ENCODE data around the gene VCAN. TPM values are rescaled to one million over a fixed set of nuclear protein-coding genes. Genes with fewer than 3 reads are reported as not detected.
"Not testable (repeated sequence)": the region's sequence is repeated elsewhere in the genome, so short reads cannot be mapped to it uniquely, and the experiment has no call there.

VCAN gene
- total RNA-seq, 1 donor from 2014 or later = 71.2 TPM

DNA sequence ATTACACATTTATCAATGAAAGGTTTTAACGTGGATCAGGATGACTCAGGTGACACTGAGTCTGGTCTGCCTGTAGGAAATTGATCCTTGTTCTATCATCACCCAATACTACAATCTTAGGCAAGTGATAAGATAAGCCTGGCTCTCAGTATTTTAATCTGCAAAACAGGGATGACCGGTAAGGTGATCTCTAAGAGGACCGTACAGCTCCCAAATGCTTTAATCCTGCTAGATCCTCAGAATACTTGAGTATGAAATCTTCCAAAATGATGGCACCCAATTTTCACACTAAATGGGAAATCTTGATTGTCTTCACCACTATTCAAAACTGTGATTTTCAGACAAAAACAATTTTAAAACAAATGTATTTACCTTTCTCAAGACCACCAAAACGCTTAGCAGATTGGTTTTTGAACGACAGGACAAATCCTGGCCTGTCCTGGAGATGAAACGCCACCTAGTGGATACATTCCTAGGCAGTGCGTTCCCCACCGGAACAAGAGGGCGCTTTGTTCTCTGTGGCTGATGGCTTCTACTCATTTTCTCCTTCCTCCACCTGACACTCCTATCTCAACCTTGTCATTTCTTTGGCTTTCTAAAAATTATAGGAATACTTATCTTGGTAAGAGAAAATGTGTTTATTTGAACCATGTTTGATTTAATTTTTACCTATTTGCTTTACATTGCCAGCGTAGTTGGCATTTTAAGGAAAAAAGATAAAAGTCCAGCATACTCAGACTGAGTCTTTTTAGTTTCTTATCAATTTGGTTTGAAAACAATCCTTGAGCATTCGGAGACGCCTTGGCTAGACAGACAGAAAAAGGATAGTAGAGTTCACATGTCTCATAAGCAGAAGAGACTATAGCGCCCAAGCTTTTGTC lies 41.2 kb upstream of the VCAN start:
- Histone ChIP-seq H3K27me3 (no peaks in the 10 kb centered on the region), H3K9me3 (no peaks in the 10 kb centered on the region), H3K36me3 (no peaks in the 10 kb centered on the region), H3K4me3 (no peak overlapping the region), H3K4me1 (no peaks in the 10 kb centered on the region), H3K27ac (no peak overlapping the region)
- intact Hi-C loops (cut with DNase I) = no loop called here
- TF ChIP-seq, protein P1, sequence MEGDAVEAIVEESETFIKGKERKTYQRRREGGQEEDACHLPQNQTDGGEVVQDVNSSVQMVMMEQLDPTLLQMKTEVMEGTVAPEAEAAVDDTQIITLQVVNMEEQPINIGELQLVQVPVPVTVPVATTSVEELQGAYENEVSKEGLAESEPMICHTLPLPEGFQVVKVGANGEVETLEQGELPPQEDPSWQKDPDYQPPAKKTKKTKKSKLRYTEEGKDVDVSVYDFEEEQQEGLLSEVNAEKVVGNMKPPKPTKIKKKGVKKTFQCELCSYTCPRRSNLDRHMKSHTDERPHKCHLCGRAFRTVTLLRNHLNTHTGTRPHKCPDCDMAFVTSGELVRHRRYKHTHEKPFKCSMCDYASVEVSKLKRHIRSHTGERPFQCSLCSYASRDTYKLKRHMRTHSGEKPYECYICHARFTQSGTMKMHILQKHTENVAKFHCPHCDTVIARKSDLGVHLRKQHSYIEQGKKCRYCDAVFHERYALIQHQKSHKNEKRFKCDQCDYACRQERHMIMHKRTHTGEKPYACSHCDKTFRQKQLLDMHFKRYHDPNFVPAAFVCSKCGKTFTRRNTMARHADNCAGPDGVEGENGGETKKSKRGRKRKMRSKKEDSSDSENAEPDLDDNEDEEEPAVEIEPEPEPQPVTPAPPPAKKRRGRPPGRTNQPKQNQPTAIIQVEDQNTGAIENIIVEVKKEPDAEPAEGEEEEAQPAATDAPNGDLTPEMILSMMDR (IDR thresholded peaks at IDR 0.05) = peak; percentile 38 to 72 (median 49)
- no peak for TF ChIP-seq POLR2A (IDR thresholded peaks at IDR 0.05)
- no peak for DNase-seq (ENCODE audit: extremely low spot score in 2 of 2)

DNA sequence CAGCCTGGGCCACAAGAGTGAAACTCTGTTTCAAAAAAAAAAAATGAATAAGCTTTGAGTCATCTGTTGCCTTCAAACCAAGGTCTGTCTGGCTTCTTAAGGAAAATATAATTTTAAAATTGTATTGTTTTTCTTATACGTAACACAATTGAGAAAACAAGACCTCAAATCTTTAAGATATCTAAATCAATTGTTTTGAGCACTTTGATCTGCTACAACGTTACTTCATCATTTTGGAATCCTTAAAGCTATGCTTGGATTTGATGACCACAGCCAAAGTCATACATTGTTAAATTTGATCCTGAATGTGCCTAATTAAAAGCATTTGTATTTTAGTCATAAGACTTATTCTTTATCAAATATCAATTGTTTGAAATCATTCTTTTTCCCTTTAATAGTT lies 37.7 kb upstream of the VCAN start:
- intact Hi-C loops (cut with DNase I) = no loop called here
- no peaks in the 10 kb centered on the region for H3K27me3 ChIP-seq
- TF ChIP-seq POLR2A (IDR thresholded peaks at IDR 0.05) = no peak
- TF ChIP-seq, protein P1 (IDR thresholded peaks at IDR 0.05) = no peak
- TF ChIP-seq POLR2AphosphoS5 (IDR thresholded peaks at IDR 0.05; ENCODE audit: insufficient read depth in 1 of 2, low read depth in 1 of 2) = no peak

DNA sequence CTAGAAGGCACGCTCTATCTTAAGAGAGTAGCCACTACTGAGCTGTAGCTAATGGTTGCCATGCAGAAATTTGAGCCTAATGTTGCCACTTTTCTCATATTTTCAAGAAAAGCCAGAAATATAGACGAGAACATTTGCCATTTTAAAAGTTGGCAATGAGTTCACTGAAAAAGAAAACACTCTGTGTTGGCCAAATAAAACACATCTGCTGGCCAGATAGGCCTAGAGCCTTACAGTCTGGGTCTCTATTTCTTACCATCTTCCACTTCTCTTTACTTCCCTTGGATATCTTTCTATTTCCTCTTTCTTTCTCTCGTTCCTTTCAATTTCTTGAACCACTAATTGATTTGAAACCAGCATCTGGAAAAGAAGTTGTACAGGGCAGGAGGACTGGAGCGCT lies 36.6 kb upstream of the VCAN start:
- TF ChIP-seq, protein P1 (IDR thresholded peaks at IDR 0.05) = no peak
- TF ChIP-seq POLR2AphosphoS5 (IDR thresholded peaks at IDR 0.05; ENCODE audit: insufficient read depth in 1 of 2, low read depth in 1 of 2) (no peak), POLR2A (IDR thresholded peaks at IDR 0.05) (no peak)
- no peak for DNase-seq (ENCODE audit: extremely low spot score in 2 of 2)
- intact Hi-C loops (cut with DNase I) = no loop called here

More for the DNA sequence above, 37.7 kb upstream of the VCAN start:
- no peak for DNase-seq (ENCODE audit: extremely low spot score in 2 of 2)
- H3K27ac ChIP-seq = no peak overlapping the region
- H3K9me3 ChIP-seq = no peaks in the 10 kb centered on the region
- H3K4me1 ChIP-seq = no peaks in the 10 kb centered on the region
- no peak overlapping the region for H3K4me3 ChIP-seq
- H3K36me3 ChIP-seq = no peaks in the 10 kb centered on the region

DNA sequence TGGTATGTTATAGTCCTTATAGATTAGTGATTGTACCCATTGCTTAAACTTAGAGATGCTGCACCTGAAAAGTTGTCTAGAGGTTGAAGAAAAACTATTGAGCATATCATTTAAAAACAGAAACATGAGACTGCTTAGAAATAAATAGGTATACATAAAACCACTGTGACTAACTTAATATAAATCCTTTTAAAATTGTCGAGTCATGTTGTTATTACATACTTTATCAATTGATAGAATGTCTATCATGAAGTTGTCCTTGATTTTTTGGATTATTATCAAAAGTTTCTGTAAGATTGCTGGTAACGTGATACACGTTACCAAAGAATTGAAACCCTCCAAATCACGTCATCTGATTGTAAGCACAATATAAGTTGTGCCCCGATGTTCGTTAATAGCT lies 35.3 kb upstream of the VCAN start:
- no peak overlapping the region for H3K4me3 ChIP-seq
- no peaks in the 10 kb centered on the region for H3K9me3 ChIP-seq
- H3K36me3 ChIP-seq = no peaks in the 10 kb centered on the region
- TF ChIP-seq POLR2AphosphoS5 (IDR thresholded peaks at IDR 0.05; ENCODE audit: insufficient read depth in 1 of 2, low read depth in 1 of 2) (no peak), POLR2A (IDR thresholded peaks at IDR 0.05) (no peak)
- TF ChIP-seq, protein P1 (IDR thresholded peaks at IDR 0.05) = no peak
- no peaks in the 10 kb centered on the region for H3K4me1 ChIP-seq
- no peak overlapping the region for H3K27ac ChIP-seq
- no peaks in the 10 kb centered on the region for H3K27me3 ChIP-seq
- intact Hi-C loops (cut with DNase I) = no loop called here
- DNase-seq (ENCODE audit: extremely low spot score in 2 of 2) = no peak

More for the DNA sequence above, 36.6 kb upstream of the VCAN start:
- Histone ChIP-seq H3K4me1 (no peaks in the 10 kb centered on the region), H3K4me3 (no peak overlapping the region), H3K36me3 (no peaks in the 10 kb centered on the region), H3K27ac (no peak overlapping the region), H3K27me3 (no peaks in the 10 kb centered on the region), H3K9me3 (no peaks in the 10 kb centered on the region)

DNA sequence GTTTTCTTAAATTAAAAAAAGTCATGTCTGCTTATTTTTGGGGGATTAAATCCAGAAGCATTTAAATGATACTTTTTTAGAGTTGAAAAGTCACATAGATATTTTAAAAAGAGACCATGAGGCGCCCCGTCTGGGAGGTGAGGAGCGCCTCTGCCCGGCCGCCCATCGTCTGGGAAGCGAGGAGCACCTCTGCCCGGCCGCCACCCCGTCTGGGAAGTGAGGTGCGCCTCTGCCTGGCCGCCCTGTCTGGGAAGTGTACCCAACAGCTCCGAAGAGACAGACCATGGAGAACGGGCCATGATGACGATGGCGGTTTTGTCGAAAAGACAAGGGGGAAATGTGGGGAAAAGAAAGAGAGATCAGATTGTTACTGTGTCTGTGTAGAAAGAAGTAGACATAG lies 33.8 kb upstream of the VCAN start:
- H3K4me1 ChIP-seq; DNase-seq (ENCODE audit: extremely low spot score in 2 of 2); intact Hi-C loops (cut with DNase I); H3K27me3 ChIP-seq; H3K36me3 ChIP-seq; H3K4me3 ChIP-seq; H3K27ac ChIP-seq; H3K9me3 ChIP-seq: not testable (repeated sequence)
